H1 (cell line): ENCODE measurements around the gene RBBP5. TPM values are rescaled to one million over a fixed set of nuclear protein-coding genes. Genes with fewer than 3 reads are reported as not detected.

ENCODE experiments used
- CTCF ChIA-PET: fragments of 300-600 bp; sonication (Branson Sonifier 250); formaldehyde crosslinking; loops from one replicate; lab custom pipeline; 2021; ENCODE audit not compliant: partially characterized antibody; lab: Charles Lee
- POLR2A ChIA-PET: fragments of 300-600 bp; sonication (Branson Sonifier 250); formaldehyde crosslinking; loops from one replicate; lab custom pipeline; 2021; ENCODE audit warnings: inconsistent platforms; ENCODE audit not compliant: partially characterized antibody; lab: Charles Lee
- DNase-seq, 2 experiments: peaks; one replicate each; pipeline versions ENCODE4 v3.0.0 to v3.0.0-alpha.2; 2010 to 2022; ENCODE audit warnings: low spot score in 2 of 2, low read depth in 1 of 2, mixed read lengths in 1 of 2
- FAIRE-seq: peaks from 2 replicates; lab custom pipeline; 2011; peaks lifted over from hg19 to GRCh38; lab: Jason Lieb, UNC
- H2AFZ ChIP-seq: 2 replicates; pipeline ENCODE4 v1.8.1; 2012; ENCODE audit warnings: low read length, inconsistent platforms
- H2AK5ac ChIP-seq: 2 replicates; pipeline ENCODE4 v1.6.1; 2013; ENCODE audit warnings: low read depth, low read length
- H2BK120ac ChIP-seq: replicated peaks from 2 replicates; pipeline ENCODE3; 2013; ENCODE audit warnings: low read depth, low read length, inconsistent platforms
- H2BK12ac ChIP-seq: 2 replicates; pipeline ENCODE4 v1.6.1; 2013; ENCODE audit warnings: low read depth, low read length
- H2BK15ac ChIP-seq: 2 replicates; pipeline ENCODE4 v1.6.1; 2013; ENCODE audit warnings: low read length
- H2BK20ac ChIP-seq: 2 replicates; pipeline ENCODE4 v1.6.1; 2013; ENCODE audit warnings: low read length
- H2BK5ac ChIP-seq: 2 replicates; pipeline ENCODE4 v1.6.1; 2013; ENCODE audit warnings: low read depth, low read length
- H3K14ac ChIP-seq: 2 replicates; pipeline ENCODE4 v1.6.1; 2013; ENCODE audit warnings: inconsistent platforms; ENCODE audit not compliant: insufficient read length
- H3K18ac ChIP-seq: 2 replicates; pipeline ENCODE4 v1.6.1; 2013; ENCODE audit warnings: low read length; ENCODE audit errors: extremely low read depth
- H3K23ac ChIP-seq: 2 replicates; pipeline ENCODE4 v1.6.1; 2013; ENCODE audit warnings: inconsistent platforms; ENCODE audit not compliant: insufficient read length
- H3K23me2 ChIP-seq: 2 replicates; pipeline ENCODE4 v1.6.1; 2013; ENCODE audit warnings: low read depth, low read length
- H3K27ac ChIP-seq: 2 replicates; pipeline ENCODE4 v1.6.1; 2011; ENCODE audit warnings: low read depth, low read length, inconsistent platforms
- H3K27me3 ChIP-seq, 4 experiments: replicated peaks in 1 of 4; 1 replicate in 1 of 4; 2 replicates in 3 of 4; pipeline versions ENCODE4 v1.6.1 to v1.8.1; 2011 to 2013; ENCODE audit warnings: low read length in 3 of 4, mild to moderate bottlenecking in 3 of 4, inconsistent platforms in 2 of 4, mixed read lengths in 2 of 4, moderate library complexity in 1 of 4; ENCODE audit not compliant: control insufficient read depth in 3 of 4, insufficient read depth in 3 of 4; ENCODE audit errors: extremely low read depth in 1 of 4
- H3K36me3 ChIP-seq, 4 experiments: 2 replicates each; pipeline versions ENCODE4 v1.6.1 to v1.8.1; 2011 to 2013; ENCODE audit warnings: mild to moderate bottlenecking in 4 of 4, low read length in 3 of 4, moderate library complexity in 2 of 4, control low read depth in 1 of 4, inconsistent platforms in 1 of 4; ENCODE audit not compliant: insufficient read depth in 4 of 4, control insufficient read depth in 2 of 4
- H3K4ac ChIP-seq: replicated peaks from 2 replicates; pipeline ENCODE3; 2013; ENCODE audit warnings: low read length, low read depth, mixed read lengths, inconsistent platforms; ENCODE audit not compliant: insufficient read length
- H3K4me1 ChIP-seq, 4 experiments: replicated peaks in 1 of 4; 1 replicate in 1 of 4; 2 replicates in 3 of 4; pipeline versions ENCODE4 v1.6.1 to v1.8.1; 2011 to 2013; ENCODE audit warnings: low read length in 3 of 4, inconsistent platforms in 2 of 4, mixed read lengths in 1 of 4; ENCODE audit not compliant: insufficient read depth in 4 of 4, control insufficient read depth in 3 of 4
- H3K4me2 ChIP-seq, 2 experiments: 2 replicates each; pipeline versions ENCODE4 v1.6.1 to v1.8.1; 2011 to 2013; ENCODE audit warnings: low read depth in 2 of 2, low read length in 2 of 2, control low read depth in 1 of 2, inconsistent platforms in 1 of 2, mild to moderate bottlenecking in 1 of 2; ENCODE audit not compliant: insufficient read depth in 1 of 2
- H3K4me3 ChIP-seq, 4 experiments: fragments of 200-600, 300-600 bp in 1 of 4; sonication (generic), shearing (Covaris generic), sonication (Bioruptor Twin) in 1 of 4; 2 replicates each; pipeline versions ENCODE4 v1.5.1 to v1.8.1; 2011 to 2016; ENCODE audit warnings: low read length in 4 of 4, low read depth in 3 of 4, control low read depth in 2 of 4, inconsistent platforms in 2 of 4, mild to moderate bottlenecking in 2 of 4, mixed read lengths in 1 of 4, moderate library complexity in 1 of 4; ENCODE audit not compliant: insufficient read depth in 2 of 4; ENCODE audit errors: extremely low read depth in 1 of 4
- H3K56ac ChIP-seq: replicated peaks from 2 replicates; pipeline ENCODE3; 2013; ENCODE audit warnings: low read depth, mild to moderate bottlenecking, mixed read lengths, low read length, inconsistent platforms; ENCODE audit not compliant: insufficient read length
- H3K79me1 ChIP-seq: 2 replicates; pipeline ENCODE4 v1.6.1; 2013; ENCODE audit warnings: low read depth, low read length, control low read depth
- H3K79me2 ChIP-seq, 2 experiments: 2 replicates each; pipeline versions ENCODE4 v1.6.1 to v1.8.1; 2012 to 2013; ENCODE audit warnings: low read length in 2 of 2, mild to moderate bottlenecking in 2 of 2, inconsistent platforms in 1 of 2; ENCODE audit not compliant: insufficient read depth in 2 of 2, control insufficient read depth in 1 of 2
- H3K9ac ChIP-seq, 4 experiments: replicated peaks in 1 of 4; 1 replicate in 1 of 4; 2 replicates in 3 of 4; pipeline versions ENCODE4 v1.6.1 to v1.8.1; 2011 to 2013; ENCODE audit warnings: low read depth in 3 of 4, low read length in 3 of 4, control low read depth in 2 of 4, mild to moderate bottlenecking in 2 of 4, moderate library complexity in 2 of 4, inconsistent platforms in 1 of 4; ENCODE audit errors: extremely low read depth in 1 of 4
- H3K9me3 ChIP-seq, 2 experiments: 2 replicates each; pipeline versions ENCODE4 v1.6.1 to v1.8.1; 2012 to 2013; ENCODE audit warnings: mild to moderate bottlenecking in 2 of 2, moderate library complexity in 2 of 2, control low read depth in 1 of 2, inconsistent platforms in 1 of 2, low read depth in 1 of 2, low read length in 1 of 2, mixed read lengths in 1 of 2; ENCODE audit not compliant: insufficient read depth in 2 of 2
- H4K20me1 ChIP-seq, 2 experiments: replicated peaks in 1 of 2; 2 replicates each; pipeline versions ENCODE3 to v1.8.1; 2011 to 2013; ENCODE audit warnings: inconsistent platforms in 2 of 2, low read length in 2 of 2, mild to moderate bottlenecking in 1 of 2; ENCODE audit not compliant: insufficient read depth in 2 of 2, control insufficient read depth in 1 of 2
- H4K5ac ChIP-seq: 2 replicates; pipeline ENCODE4 v1.6.1; 2013; ENCODE audit warnings: low read length, low read depth, mixed read lengths, inconsistent platforms; ENCODE audit not compliant: insufficient read length
- H4K8ac ChIP-seq: 2 replicates; pipeline ENCODE4 v1.8.0; 2013; ENCODE audit warnings: mild to moderate bottlenecking, moderate library complexity, low read length, inconsistent platforms; ENCODE audit not compliant: insufficient read depth; ENCODE audit errors: extremely low read depth
- H4K91ac ChIP-seq: replicated peaks from 2 replicates; pipeline ENCODE3; 2013; ENCODE audit warnings: low read length, mixed read lengths, inconsistent platforms; ENCODE audit not compliant: insufficient read length
- ASH2L ChIP-seq: fragments of 200-600, 300-600 bp; sonication (generic); IDR thresholded peaks from one replicate; pipeline ENCODE4 v1.7.1; 2017; ENCODE audit warnings: low read length
- CREB1 ChIP-seq: IDR thresholded peaks from 2 replicates; pipeline ENCODE4 v1.6.1; 2012; ENCODE audit warnings: inconsistent platforms
- RAD21 ChIP-seq, 2 experiments: IDR thresholded peaks in 1 of 2; conservative IDR thresholded peaks in 1 of 2; 2 replicates each; pipeline ENCODE4 v1.6.1; 2011; ENCODE audit warnings: low read depth in 2 of 2, low read length in 2 of 2, improper control_type of control experiment in 1 of 2, inconsistent platforms in 1 of 2, mild to moderate bottlenecking in 1 of 2, moderate library complexity in 1 of 2
- RBBP5 ChIP-seq: IDR thresholded peaks from 2 replicates; pipeline ENCODE4 v1.7.1; 2012; ENCODE audit warnings: low read depth, mild to moderate bottlenecking, inconsistent platforms, low read length, moderate library complexity, borderline replicate concordance
- RFX5 ChIP-seq: IDR thresholded peaks from 2 replicates; pipeline ENCODE4 v1.6.1; 2011; ENCODE audit warnings: low read depth, low read length, improper control_type of control experiment, borderline replicate concordance
- RXRA ChIP-seq: IDR thresholded peaks from 2 replicates; pipeline ENCODE4 v1.6.1; 2011; ENCODE audit warnings: low read depth, mild to moderate bottlenecking, low read length, moderate library complexity; ENCODE audit not compliant: insufficient read depth
- SP1 ChIP-seq: IDR thresholded peaks from 2 replicates; pipeline ENCODE4 v1.6.1; 2011; ENCODE audit warnings: low read depth, low read length
- ZNF274 ChIP-seq: IDR thresholded peaks from 2 replicates; pipeline ENCODE4 v1.7.0; 2012; ENCODE audit warnings: low read length, borderline replicate concordance; ENCODE audit errors: extremely low read depth
- WGBS, 2 experiments: shearing (Covaris generic) in 1 of 2; methylation state at CpG; one replicate each; pipeline versions ENCODE4 v1.1.6 to v1.1.7; 2013 to 2015; ENCODE audit warnings: low lambda C conversion rate in 2 of 2, mixed read lengths in 2 of 2, inconsistent platforms in 1 of 2, low coverage in 1 of 2, missing lambda C conversion rate in 1 of 2; ENCODE audit not compliant: insufficient replicate concordance in 2 of 2, insufficient coverage in 1 of 2, insufficient read length in 1 of 2; ENCODE audit errors: extremely low coverage in 1 of 2, missing lambda C conversion rate in 1 of 2; 5-methylcytosine and 5-hydroxymethylcytosine counted together
- polyA plus RNA-seq, 7 experiments: library from polyadenylated mRNA; depleted of rRNA in 3 of 7; stranded (reverse) in 5 of 7; unstranded in 2 of 7; fragments of >200 nt in 5 of 7; fragments of 200-250 nt in 2 of 7; gene quantifications; 1 replicate in 5 of 7; 2 replicates in 1 of 7; 4 replicates in 1 of 7; pipeline versions ENCODE4 v1.2.1 to v1.2.3, GENCODE V29; 2011 to 2013; ENCODE audit warnings: missing spikeins in 2 of 7, mixed read lengths in 2 of 7
- total RNA-seq: library from RNA; stranded (reverse); fragmentation: NEBNext Ultra II Directional; extraction: Animal tissue kit (Norgen Biotek cat#: 25700); gene quantifications from 2 replicates; pipeline ENCODE4 v1.2.1, GENCODE V29; 2021
- TF ChIP-seq, protein P1 (sequence below), 3 experiments: IDR thresholded peaks; 1 replicate in 2 of 3; 2 replicates in 1 of 3; pipeline versions ENCODE4 v1.5.1 to v1.6.1; 2011; ENCODE audit warnings: low read length in 3 of 3, mild to moderate bottlenecking in 3 of 3, inconsistent platforms in 2 of 3, low read depth in 1 of 3, moderate library complexity in 1 of 3; ENCODE audit not compliant: insufficient read depth in 1 of 3; ENCODE audit errors: control extremely low read depth in 1 of 3

RBBP5 gene
- total and polyA plus RNA-seq, 2 of the 8 experiments (the other 6 are each of a cell fraction or from before 2014, with no cell fraction given), result 6.7 to 21.5 TPM

- H3K23ac ChIP-seq, result no peak overlapping the region
- no peak overlapping the region for H2AK5ac ChIP-seq
- DNase-seq (no peak), FAIRE-seq (no peak)
- H3K23me2 ChIP-seq, result no peaks in the 10 kb centered on the region
- H3K56ac ChIP-seq, result no peak overlapping the region
- no peak overlapping the region for H4K8ac ChIP-seq
- POLR2A ChIA-PET, result interaction anchor here (0.6 kb wide), 1 partner anchor 29 kb away, joined by 3 read pairs; the partner anchor contains the start of gene RBBP5
- H3K4me3 ChIP-seq, result no peak overlapping the region
- CTCF ChIA-PET, result interaction anchor here (1.1 to 3.4 kb wide), 6 partner anchors 10 to 104 kb away, joined by 3 to 35 read pairs (median 4); partner anchors contain the start of gene TMEM81
- H3K9ac ChIP-seq, result no peak overlapping the region
- H3K27ac ChIP-seq, result no peak overlapping the region
- H3K27me3 ChIP-seq, result no peaks in the 10 kb centered on the region
- H3K4me1 ChIP-seq, result peaks cover 0 to 3% (median 0%) of the 10 kb centered on the region in 4 experiments; a peak in 1 of 7 replicates
- H2BK20ac ChIP-seq, result no peak overlapping the region
- H2BK120ac ChIP-seq, result no peak overlapping the region
- no peaks in the 10 kb centered on the region for H3K79me1 ChIP-seq
- 90% methylated on average over 5 of the region's 5 CpGs; no CpG with 5 or more reads in 1 of the 2 experiments for WGBS, 2 experiments
- no peak overlapping the region for H2AFZ ChIP-seq
- H3K79me2 ChIP-seq, result no peaks in the 10 kb centered on the region
- H3K4me2 ChIP-seq, result no peak overlapping the region
- H2BK5ac ChIP-seq, result no peak overlapping the region
- no peak overlapping the region for H3K18ac ChIP-seq
- H3K36me3 ChIP-seq, result peaks cover 3 to 23% (median 12%) of the 10 kb centered on the region in 4 experiments; a peak in 7 of 8 replicates
- no peak overlapping the region for H2BK12ac ChIP-seq
- no peak overlapping the region for H4K91ac ChIP-seq
- peaks cover 3 to 6% of the 10 kb centered on the region in 2 experiments for H3K9me3 ChIP-seq
- H4K20me1 ChIP-seq, result no peaks in the 10 kb centered on the region
- H2BK15ac ChIP-seq, result no peak overlapping the region
- H4K5ac ChIP-seq, result no peak overlapping the region
- H3K14ac ChIP-seq, result no peak overlapping the region
- H3K4ac ChIP-seq, result no peak overlapping the region
- TF ChIP-seq ASH2L (no peak), RBBP5 (no peak), CREB1 (no peak), RXRA (no peak), ZNF274 (no peak), SP1 (no peak), RAD21 (IDR thresholded peaks at IDR 0.05 in 1 of 2, conservative IDR thresholded peaks at IDR 0.05 in 1 of 2; ENCODE audit: low read depth in 2 of 2, low read length in 2 of 2) (no peak), RFX5 (no peak)
- TF ChIP-seq, protein P1, sequence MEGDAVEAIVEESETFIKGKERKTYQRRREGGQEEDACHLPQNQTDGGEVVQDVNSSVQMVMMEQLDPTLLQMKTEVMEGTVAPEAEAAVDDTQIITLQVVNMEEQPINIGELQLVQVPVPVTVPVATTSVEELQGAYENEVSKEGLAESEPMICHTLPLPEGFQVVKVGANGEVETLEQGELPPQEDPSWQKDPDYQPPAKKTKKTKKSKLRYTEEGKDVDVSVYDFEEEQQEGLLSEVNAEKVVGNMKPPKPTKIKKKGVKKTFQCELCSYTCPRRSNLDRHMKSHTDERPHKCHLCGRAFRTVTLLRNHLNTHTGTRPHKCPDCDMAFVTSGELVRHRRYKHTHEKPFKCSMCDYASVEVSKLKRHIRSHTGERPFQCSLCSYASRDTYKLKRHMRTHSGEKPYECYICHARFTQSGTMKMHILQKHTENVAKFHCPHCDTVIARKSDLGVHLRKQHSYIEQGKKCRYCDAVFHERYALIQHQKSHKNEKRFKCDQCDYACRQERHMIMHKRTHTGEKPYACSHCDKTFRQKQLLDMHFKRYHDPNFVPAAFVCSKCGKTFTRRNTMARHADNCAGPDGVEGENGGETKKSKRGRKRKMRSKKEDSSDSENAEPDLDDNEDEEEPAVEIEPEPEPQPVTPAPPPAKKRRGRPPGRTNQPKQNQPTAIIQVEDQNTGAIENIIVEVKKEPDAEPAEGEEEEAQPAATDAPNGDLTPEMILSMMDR (IDR thresholded peaks at IDR 0.05; ENCODE audit: control extremely low read depth in 1 of 3, insufficient read depth in 1 of 3, low read depth in 1 of 3, low read length in 3 of 3), result no peak
Measured at GRCh38 chr1:205150651-205151428, 29.1 kb upstream of the RBBP5 start.
